ENCODE measurements around the gene EDN1. TPM values are rescaled to one million over a fixed set of nuclear protein-coding genes. Genes with fewer than 3 reads are reported as not detected.
A peak's percentile ranks its signal among the peaks of the same experiment; 100 is the strongest.

Gene EDN1
- 10 to 100 TPM; 11.5 to 51.7 (median 36.8) TPM for total RNA-seq

DNA sequence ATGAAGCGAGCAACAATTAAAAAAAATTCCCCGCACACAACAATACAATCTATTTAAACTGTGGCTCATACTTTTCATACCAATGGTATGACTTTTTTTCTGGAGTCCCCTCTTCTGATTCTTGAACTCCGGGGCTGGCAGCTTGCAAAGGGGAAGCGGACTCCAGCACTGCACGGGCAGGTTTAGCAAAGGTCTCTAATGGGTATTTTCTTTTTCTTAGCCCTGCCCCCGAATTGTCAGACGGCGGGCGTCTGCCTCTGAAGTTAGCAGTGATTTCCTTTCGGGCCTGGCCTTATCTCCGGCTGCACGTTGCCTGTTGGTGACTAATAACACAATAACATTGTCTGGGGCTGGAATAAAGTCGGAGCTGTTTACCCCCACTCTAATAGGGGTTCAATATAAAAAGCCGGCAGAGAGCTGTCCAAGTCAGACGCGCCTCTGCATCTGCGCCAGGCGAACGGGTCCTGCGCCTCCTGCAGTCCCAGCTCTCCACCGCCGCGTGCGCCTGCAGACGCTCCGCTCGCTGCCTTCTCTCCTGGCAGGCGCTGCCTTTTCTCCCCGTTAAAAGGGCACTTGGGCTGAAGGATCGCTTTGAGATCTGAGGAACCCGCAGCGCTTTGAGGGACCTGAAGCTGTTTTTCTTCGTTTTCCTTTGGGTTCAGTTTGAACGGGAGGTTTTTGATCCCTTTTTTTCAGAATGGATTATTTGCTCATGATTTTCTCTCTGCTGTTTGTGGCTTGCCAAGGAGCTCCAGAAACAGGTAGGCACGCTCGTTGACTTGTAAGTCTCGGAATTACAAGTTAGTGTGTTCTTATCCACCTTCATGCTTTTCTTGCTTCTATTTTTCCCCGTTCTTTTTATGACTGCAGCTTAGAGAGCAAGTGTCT, at the start of gene EDN1:
Gene EDN1, plus strand, starts transcription at position 429 of the 888 bp plus-strand sequence. Its CDS starts 269 bp downstream, at position 698.
- DNase-seq (ENCODE audit: low spot score in 2 of 2): peak; percentile 76 to 80
- no peaks in the 10 kb centered on the region for H3K27me3 ChIP-seq
- H3K4me3 ChIP-seq: peak within 1 kb of the TSS; percentile 44 to 69 (median 54)
- intact Hi-C loops (cut with DNase I; ENCODE audit: low total_unique reads): no loop called here
- TF ChIP-seq, protein P1, sequence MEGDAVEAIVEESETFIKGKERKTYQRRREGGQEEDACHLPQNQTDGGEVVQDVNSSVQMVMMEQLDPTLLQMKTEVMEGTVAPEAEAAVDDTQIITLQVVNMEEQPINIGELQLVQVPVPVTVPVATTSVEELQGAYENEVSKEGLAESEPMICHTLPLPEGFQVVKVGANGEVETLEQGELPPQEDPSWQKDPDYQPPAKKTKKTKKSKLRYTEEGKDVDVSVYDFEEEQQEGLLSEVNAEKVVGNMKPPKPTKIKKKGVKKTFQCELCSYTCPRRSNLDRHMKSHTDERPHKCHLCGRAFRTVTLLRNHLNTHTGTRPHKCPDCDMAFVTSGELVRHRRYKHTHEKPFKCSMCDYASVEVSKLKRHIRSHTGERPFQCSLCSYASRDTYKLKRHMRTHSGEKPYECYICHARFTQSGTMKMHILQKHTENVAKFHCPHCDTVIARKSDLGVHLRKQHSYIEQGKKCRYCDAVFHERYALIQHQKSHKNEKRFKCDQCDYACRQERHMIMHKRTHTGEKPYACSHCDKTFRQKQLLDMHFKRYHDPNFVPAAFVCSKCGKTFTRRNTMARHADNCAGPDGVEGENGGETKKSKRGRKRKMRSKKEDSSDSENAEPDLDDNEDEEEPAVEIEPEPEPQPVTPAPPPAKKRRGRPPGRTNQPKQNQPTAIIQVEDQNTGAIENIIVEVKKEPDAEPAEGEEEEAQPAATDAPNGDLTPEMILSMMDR (IDR thresholded peaks at IDR 0.05): peak in 2 of 3 donors; percentile 56 to 75
- peak in 2 of 3 donors; percentile 54 to 87 for TF ChIP-seq POLR2AphosphoS5 (IDR thresholded peaks at IDR 0.05)
- TF ChIP-seq POLR2A (IDR thresholded peaks at IDR 0.05): no peak
- peak within 1 kb of the TSS; percentile 88 to 91 for H3K27ac ChIP-seq
- no peaks in the 10 kb centered on the region for H3K36me3 ChIP-seq
- no peaks in the 10 kb centered on the region for H3K4me1 ChIP-seq
- H3K9me3 ChIP-seq: no peaks in the 10 kb centered on the region

DNA sequence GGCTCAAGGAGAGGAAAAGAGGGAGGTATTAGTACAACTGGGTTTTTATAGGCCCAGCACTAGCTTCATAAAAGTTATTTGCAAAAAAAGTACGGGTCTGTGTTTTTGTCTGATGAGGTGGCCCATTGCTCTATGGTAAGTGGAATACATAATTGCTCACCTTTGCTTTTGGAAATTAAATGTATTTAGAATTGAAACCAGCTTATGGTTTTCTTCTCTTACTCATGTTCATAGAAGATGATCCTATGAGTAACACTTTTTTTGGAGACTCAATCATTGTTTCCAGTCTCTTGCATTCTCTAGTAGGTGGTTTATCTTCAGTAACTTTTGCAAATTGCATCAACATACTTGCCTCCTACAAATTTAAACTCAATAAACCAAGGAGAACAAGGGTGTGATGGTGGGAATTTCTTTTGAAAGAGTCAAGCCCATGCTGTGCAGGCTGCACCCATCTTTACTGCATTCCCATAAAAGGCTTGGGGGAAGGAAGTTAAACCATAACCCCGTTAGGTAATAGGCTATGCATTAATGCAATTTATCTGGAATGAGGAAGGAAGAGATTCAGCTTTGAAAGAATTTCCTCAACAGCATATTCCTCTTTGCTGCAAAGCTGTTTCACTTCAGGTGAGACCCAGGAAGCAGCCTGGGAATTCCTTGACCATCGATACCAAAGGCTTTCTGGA, 48.5 kb upstream of the EDN1 start:
- H3K4me1 ChIP-seq: no peaks in the 10 kb centered on the region
- no peak overlapping the region for H3K4me3 ChIP-seq
- H3K9me3 ChIP-seq: no peaks in the 10 kb centered on the region
- H3K36me3 ChIP-seq: no peaks in the 10 kb centered on the region
- H3K27ac ChIP-seq: no peak overlapping the region
- no peak for DNase-seq (ENCODE audit: low spot score in 2 of 2)
- no peak for TF ChIP-seq POLR2AphosphoS5 (IDR thresholded peaks at IDR 0.05)
- TF ChIP-seq, protein P1 (IDR thresholded peaks at IDR 0.05): no peak
- TF ChIP-seq POLR2A (IDR thresholded peaks at IDR 0.05): no peak
- intact Hi-C loops (cut with DNase I; ENCODE audit: low total_unique reads): no loop called here
- H3K27me3 ChIP-seq: no peaks in the 10 kb centered on the region

DNA sequence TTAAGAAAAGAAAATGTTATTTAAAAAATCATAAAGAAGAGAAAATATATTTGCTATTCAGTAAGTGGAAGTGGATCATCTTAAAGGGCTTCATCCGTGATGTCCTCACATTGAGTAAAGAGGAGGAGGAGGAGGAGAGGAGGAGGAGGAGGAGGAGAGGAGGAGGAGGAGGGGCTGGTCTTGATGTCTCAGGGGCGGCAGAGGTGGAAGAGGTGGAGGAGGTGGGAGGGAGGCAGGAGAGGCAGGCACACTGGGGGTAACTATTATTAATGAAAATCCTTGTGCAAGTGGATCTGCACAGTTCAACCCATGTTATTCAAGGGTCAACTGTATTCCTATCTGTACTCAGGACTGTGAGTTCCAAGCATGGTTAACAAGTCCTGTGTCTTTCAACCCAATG, 47.0 kb upstream of the EDN1 start:
- intact Hi-C loops (cut with DNase I; ENCODE audit: low total_unique reads): no loop called here
- Histone ChIP-seq H3K4me3 (no peak overlapping the region), H3K27me3 (no peaks in the 10 kb centered on the region), H3K9me3 (no peaks in the 10 kb centered on the region), H3K36me3 (no peaks in the 10 kb centered on the region), H3K27ac (no peak overlapping the region), H3K4me1 (no peaks in the 10 kb centered on the region)
- TF ChIP-seq, protein P1 (IDR thresholded peaks at IDR 0.05): no peak
- TF ChIP-seq POLR2A (IDR thresholded peaks at IDR 0.05): no peak
- no peak for TF ChIP-seq POLR2AphosphoS5 (IDR thresholded peaks at IDR 0.05)
- DNase-seq (ENCODE audit: low spot score in 2 of 2): no peak

DNA sequence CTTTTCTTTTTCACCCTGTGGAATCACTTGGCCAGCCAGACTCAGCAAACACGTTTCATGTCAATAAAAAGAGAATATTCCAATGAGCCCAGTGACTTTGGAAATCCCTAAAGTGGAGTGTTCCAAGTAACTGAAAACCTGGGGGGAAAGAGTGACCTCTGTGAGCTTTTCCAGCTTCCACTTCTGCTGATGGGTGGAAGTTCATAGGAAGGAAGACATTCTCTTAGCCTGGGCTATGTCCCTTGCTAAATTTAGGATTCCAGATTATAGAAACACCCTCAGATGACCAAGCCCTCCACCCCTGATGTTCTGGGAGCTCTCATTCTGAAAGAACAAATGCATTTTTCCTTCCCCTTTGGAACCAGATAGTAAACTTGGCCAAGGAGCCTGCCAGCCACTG, 44.8 kb upstream of the EDN1 start:
- no peaks in the 10 kb centered on the region for H3K36me3 ChIP-seq
- H3K9me3 ChIP-seq: no peaks in the 10 kb centered on the region
- TF ChIP-seq POLR2A (IDR thresholded peaks at IDR 0.05) (no peak), POLR2AphosphoS5 (IDR thresholded peaks at IDR 0.05) (no peak)
- TF ChIP-seq, protein P1 (IDR thresholded peaks at IDR 0.05): no peak
- DNase-seq (ENCODE audit: low spot score in 2 of 2): no peak
- no peak overlapping the region for H3K27ac ChIP-seq
- H3K4me3 ChIP-seq: no peak overlapping the region
- no peaks in the 10 kb centered on the region for H3K4me1 ChIP-seq
- H3K27me3 ChIP-seq: no peaks in the 10 kb centered on the region
- intact Hi-C loops (cut with DNase I; ENCODE audit: low total_unique reads): no loop called here

All from breast epithelium (tissue), 4 donors.